Activated gamma-delta T cell treated with Interleukin-2 at 50 U/mL for 16 hours (primary cell): ENCODE data around the gene LSG1.

Source experiments
- DNase-seq: peaks from one replicate; pipeline ENCODE4 v3.0.0-alpha.2; 2020

The LSG1 gene

DNA sequence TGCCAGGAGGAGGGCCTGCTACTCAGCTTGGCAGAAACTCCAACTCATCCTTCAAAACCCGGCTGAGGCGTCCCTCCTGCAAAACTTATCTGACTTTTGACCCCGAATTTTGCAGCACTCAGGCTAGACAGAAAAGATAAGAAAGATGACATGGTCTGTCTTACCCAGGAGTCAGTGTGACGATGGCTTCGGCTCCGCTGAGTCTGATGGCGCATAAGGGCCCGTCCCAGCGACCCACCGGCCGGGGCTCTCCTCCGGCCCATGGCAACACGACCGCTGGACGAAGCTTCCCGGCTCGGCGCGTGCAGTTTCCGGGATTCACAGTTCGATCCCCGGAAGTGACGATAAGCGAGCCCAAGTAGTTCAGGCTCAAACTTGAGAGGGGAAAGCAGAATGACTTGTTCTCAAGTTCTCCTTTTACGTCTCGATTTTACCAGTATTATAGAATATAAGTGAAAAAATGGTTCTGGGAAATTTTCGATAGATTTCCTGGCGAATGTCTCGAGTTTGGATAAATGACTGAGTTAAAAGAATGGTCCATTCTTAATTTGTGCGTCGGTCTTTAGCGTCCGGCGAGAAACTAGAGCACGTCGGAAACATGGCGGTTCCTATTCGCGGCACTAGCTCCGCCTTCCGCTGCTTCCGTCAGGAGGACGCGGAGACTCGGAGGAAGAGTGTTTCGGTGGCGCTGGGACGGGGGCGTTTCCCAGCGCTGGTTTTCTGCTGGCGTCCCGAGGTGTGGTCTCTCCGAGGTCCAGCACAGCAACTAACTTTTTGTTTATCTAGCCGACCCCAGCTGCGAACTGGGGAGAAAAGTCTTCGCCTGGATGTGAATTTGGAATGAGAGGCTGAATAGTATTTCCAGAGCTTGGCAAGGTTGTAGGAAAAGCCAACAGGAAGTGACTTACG is at the start of gene LSG1:
Gene LSG1, minus strand, starts transcription at position 292 of the 909 bp plus-strand sequence. Its CDS starts 29 bp downstream, at position 263.
- peak; percentile 88 for DNase-seq

- DNase-seq, result no peak
Measured at GRCh38 chr3:194720048-194720447, 48.1 kb upstream of the LSG1 start.

GRCh38 chr3:194718079-194718478 is 46.1 kb upstream of the LSG1 start:
- DNase-seq, result no peak

GRCh38 chr3:194715022-194715800 is 43.2 kb upstream of the LSG1 start:
- peak; percentile 32 for DNase-seq

DNA sequence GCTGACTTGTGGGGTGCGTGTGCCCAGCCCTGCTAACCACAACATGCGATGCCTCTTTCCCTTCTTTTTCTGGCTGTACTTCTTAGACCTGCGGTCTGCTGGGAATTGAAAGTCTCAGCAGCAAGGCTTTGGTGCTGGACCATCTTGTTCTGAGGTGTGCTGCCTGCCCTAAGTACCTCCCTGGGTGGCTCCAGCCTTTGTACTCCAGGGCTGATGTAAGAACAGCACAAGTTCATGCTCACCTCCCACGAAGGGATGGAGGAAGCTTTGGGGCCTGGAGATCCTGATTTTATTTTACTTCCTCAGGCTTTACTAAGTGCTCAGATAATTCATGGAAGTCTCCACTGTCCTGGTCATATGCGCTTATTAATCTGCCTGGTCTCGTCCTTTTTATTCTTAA is 42.6 kb upstream of the LSG1 start:
- DNase-seq, result no peak

- DNase-seq, result no peak
Measured at GRCh38 chr3:194714137-194714455, 42.1 kb upstream of the LSG1 start.

DNA sequence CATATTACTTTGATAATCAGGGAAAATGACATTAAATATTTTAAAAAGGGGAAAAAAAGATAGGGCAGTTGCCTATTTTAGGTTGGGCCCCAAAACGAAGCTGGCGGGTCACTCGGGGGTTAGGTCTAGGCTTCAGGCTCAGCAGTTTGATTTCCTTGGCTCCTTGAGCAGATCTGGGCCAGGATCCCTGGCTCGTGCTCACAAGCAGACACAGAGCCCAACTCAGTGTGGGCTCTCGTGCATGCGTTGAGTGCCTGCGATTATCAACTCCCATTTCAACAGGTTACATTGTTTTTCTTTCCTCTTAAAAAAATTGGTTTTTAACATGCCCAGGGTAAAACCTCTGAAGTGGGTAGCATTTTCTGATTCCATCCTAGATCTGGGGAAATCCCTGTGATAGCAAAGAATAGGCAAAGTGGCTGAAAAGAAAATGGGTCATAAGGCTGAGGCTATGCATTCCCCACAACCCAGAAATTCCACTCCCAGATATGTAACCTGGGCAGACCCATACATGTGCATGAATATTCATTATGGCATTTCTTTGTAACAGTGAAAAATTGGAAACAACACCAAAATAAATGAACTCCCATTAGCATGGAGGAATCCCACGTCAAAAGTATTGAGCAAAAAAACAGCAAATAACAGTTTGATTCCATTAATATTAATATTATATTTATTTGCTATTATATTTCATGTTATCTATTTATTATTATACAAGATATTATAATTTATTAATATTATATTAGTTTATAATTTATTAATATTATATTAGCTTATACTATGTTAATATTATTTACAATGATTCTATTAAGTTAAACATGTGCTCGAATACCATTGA is 41.5 kb upstream of the LSG1 start:
- no peak for DNase-seq

GRCh38 chr3:194711913-194712312 is 39.9 kb upstream of the LSG1 start:
- no peak for DNase-seq

DNA sequence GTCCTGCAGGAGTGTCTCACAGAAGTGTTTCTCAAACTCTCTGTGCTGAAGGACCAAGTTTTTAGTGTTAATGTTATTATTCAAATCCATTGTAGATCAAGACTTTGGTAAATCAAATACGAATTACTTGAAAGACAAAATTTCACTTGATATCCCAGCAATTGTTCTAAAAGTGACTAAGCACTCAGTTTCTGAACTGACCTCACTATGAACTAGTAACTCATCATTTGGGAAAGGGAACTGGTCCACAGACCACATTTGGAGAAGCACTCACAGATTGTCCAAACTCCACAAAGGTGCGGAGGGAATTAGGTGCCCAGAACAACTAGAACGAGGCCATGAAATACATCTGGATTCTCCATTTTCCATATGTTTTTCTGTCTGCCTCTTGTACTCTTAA is 39.3 kb upstream of the LSG1 start:
- DNase-seq, result no peak

DNA sequence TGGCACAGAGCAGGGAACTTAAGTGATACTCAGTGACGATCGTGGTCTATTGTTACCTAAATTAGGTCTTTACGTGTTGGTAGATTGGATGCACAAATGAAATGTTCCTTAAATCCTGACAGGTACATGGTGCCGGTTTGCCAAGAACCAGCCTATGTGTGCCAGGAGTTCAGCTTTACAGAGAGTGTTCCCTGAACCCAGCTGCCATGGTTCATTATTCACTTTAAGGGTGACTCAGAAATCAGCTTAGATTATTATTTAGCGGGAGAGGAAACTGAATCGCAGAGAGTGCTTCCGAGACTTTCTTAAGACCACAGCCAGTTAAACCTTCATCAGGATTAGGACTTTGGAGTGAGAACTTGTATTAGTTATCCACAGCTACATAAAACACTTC is 35.2 kb upstream of the LSG1 start:
- no peak for DNase-seq

DNA sequence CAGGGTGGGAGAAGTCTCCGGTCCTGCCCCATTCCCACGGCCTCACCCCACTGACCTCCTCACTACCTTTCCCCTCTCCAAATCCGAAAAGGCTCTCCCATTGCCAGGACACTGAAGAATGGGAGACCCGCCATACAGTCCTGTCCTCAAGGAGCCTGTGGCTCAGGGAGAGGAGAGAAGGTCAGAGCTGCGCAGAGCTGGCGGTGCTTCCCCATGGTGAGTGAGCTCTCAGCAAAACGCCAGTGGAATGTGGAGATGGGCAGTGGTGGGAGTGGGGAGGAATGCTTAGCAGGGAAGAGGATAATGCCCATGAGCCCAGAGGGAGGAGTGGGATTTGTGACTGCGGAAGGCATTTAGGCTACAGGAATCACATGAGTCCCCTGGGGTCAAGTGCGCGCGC is 33.8 kb upstream of the LSG1 start:
- DNase-seq, result no peak

DNA sequence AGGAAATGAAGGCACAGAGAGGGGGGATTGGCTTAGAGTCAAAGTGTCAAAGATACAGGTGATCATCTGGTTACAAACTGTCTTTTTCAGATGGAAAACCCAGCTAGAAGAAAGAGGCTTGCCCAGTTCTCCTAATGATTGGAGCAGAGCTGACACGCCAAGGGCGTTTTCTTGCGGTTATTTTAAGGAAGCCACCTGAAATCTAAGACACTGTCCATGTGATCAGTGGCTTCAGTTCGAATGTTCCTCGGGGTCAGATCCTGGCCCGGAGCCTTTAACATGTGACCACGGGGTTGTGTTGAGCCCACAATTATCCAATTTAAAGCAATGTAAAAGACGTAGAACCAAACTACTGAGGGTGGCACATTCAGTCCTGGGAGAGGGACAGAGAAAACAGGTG is 33.2 kb upstream of the LSG1 start:
- no peak for DNase-seq

GRCh38 chr3:194702545-194702944 is 30.6 kb upstream of the LSG1 start:
- DNase-seq, result no peak

- DNase-seq, result no peak
Measured at GRCh38 chr3:194696702-194697101, 24.7 kb upstream of the LSG1 start.

- no peak for DNase-seq
Measured at GRCh38 chr3:194691481-194692283, 19.7 kb upstream of the LSG1 start.

DNA sequence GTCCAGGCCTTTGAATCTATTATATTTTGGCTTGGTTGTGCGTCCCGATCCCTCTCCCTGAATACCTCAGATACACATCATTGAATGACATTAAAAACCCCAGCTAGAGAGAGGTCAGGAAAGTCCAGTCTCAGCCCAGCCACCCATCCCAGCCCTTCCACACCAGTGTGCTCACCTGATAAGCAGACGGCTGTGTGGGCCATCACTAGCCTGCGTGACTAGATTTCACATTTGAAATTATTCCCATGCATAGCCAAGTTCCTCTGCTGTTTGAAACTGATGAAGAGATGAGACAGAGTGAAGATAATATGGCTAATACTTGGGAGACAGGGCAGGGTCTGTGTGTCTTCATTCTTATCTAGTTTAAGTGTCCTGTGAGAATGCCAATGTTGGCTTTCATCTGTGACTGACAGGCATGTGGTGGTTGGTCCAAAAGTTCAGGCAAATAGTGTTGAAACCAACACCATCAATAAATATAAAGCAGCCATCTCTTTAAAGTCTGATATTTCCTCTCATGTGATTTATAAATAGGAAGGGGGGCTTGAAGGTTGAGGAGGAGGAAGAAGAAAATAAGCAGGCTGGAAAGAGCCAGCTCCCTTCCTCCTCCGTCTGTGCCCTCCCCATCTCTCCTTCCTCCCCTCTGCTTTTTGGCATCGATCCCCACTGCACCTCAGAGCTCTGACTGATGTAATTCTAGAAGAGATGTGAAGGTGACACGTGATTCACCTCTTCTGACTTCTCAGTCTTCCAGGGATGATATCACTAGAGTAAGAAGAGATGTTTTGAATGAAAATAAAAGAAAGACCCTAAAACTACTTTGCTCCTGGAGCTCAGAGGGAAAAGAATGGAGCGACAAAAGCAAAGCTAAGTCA is 18.7 kb upstream of the LSG1 start:
- DNase-seq, result no peak

DNA sequence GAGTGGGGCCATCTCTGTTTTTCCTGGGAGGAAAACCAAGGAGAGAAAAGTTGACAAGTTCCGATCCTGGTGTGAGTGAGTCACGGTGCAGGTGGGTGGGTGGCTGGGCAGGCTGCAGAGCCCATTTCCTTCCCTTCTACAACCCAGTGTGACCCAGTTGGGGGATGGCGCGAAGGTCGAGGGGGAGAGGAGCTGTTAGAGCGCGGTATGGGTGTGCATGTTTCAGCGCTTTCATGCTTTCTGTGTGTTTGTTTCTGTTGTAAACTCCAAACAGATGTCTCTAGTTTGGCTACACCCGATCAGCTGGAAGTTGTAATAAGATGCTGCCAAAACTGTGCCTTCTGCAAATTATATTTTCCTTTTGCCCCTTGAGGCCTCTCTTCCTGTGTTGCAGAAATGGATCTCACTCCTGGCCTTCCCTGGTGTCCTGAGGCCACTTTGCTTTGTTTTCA is 17.5 kb upstream of the LSG1 start:
- peak; percentile 31 for DNase-seq

GRCh38 chr3:194688946-194689345 is 17.0 kb upstream of the LSG1 start:
- DNase-seq, result no peak

DNA sequence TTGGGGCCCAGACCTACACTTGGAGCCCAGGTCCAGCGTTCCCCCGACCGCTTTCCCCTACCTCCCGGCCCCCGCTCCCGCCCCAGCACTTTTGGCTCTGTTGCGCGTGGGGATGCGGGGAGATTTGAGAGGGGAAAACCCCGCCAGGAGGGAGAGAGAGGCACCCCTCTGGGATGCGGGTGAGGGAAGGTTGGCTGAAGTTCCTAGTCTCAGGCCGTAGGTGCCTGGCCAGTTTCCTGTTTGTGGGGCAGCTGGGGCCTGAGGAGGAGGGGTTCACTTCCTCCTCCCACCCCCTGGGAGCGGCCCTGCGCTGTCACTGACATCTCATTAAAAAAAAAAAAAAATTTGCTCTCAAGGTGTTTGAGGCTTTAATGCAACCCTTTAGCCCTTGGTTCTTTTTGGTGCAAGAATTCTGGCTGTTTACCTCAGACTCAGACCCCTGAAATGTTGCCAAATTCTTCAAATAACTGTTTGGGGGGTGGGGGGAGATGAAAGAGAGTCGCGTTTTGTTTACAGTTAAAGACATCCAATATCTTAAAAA is 16.3 kb upstream of the LSG1 start:
- DNase-seq, result peak; percentile 36

- DNase-seq, result peak; percentile 72
Measured at GRCh38 chr3:194687638-194688199, 15.7 kb upstream of the LSG1 start.
